IMR-90 (cell line): ENCODE measurements around the gene PDCD2L. TPM values are rescaled to one million over a fixed set of nuclear protein-coding genes. Genes with fewer than 3 reads are reported as not detected.

Source experiments
- ATAC-seq: fragments of 200-7000 bp; cut with Tn5 transposase; 2 replicates; pipeline ENCODE4 v1.9.1; 2020; ENCODE audit warnings: low read depth, mild to moderate bottlenecking, moderate library complexity
- BruUV-seq: library from RNA; stranded (reverse); fragments of 400-500 nt; replicated peaks from 2 replicates; lab custom pipeline; 2021; lab: Mats Ljungman, UMichigan
- CTCF ChIA-PET: fragments of 300-600 bp; formaldehyde crosslinking; extraction: SDS; loops from one replicate; lab custom pipeline; 2021; ENCODE audit warnings: antibody characterized with exemption; lab: Yijun Ruan, JAX
- POLR2A ChIA-PET: fragments of 300-600 bp; sonication (Branson Sonifier 250); formaldehyde crosslinking; loops from one replicate; lab custom pipeline; 2022; ENCODE audit warnings: antibody characterized with exemption; ENCODE audit not compliant: unreplicated experiment; lab: Charles Lee
- DNase-seq: peaks from one replicate; pipeline ENCODE4 v3.0.0; 2013
- H2AFZ ChIP-seq: replicated peaks from 2 replicates; pipeline ENCODE3; 2013; ENCODE audit warnings: low read length, mild to moderate bottlenecking; ENCODE audit not compliant: poor library complexity
- H2AK5ac ChIP-seq: 2 replicates; pipeline ENCODE4 v1.6.1; 2013; ENCODE audit warnings: low read depth, low read length, inconsistent platforms
- H2AK9ac ChIP-seq: replicated peaks from 2 replicates; pipeline ENCODE3; 2013; ENCODE audit warnings: mild to moderate bottlenecking, low read depth, low read length, moderate library complexity; ENCODE audit not compliant: poor library complexity
- H2BK120ac ChIP-seq: 2 replicates; pipeline ENCODE4 v1.6.1; 2013; ENCODE audit warnings: low read depth, low read length, inconsistent platforms
- H2BK15ac ChIP-seq: 3 replicates; pipeline ENCODE4 v1.6.1; 2013; ENCODE audit warnings: low read depth, low read length, inconsistent platforms
- H2BK20ac ChIP-seq: 2 replicates; pipeline ENCODE4 v1.6.1; 2013; ENCODE audit warnings: low read depth, mild to moderate bottlenecking, inconsistent platforms, low read length, moderate library complexity
- H2BK5ac ChIP-seq: 2 replicates; pipeline ENCODE4 v1.6.1; 2013; ENCODE audit warnings: mild to moderate bottlenecking, low read depth, low read length, inconsistent platforms; ENCODE audit not compliant: poor library complexity, severe bottlenecking
- H3K14ac ChIP-seq: replicated peaks from 2 replicates; pipeline ENCODE4 v1.6.1; 2013; ENCODE audit warnings: low read depth, low read length, inconsistent platforms
- H3K18ac ChIP-seq: 2 replicates; pipeline ENCODE4 v1.6.1; 2013; ENCODE audit warnings: low read depth, low read length, control low read depth
- H3K23ac ChIP-seq: 2 replicates; pipeline ENCODE4 v1.6.1; 2013; ENCODE audit warnings: low read depth, low read length, inconsistent platforms
- H3K27ac ChIP-seq: 2 replicates; pipeline ENCODE4 v1.5.1; 2013; ENCODE audit warnings: mild to moderate bottlenecking, control low read depth, low read length; ENCODE audit not compliant: insufficient read depth
- H3K27me3 ChIP-seq: 2 replicates; pipeline ENCODE4 v1.6.1; 2013; ENCODE audit warnings: low read length; ENCODE audit not compliant: control insufficient read depth, insufficient read depth
- H3K36me3 ChIP-seq: 2 replicates; pipeline ENCODE4 v1.6.1; 2013; ENCODE audit warnings: low read length, mixed read lengths; ENCODE audit not compliant: control insufficient read depth, insufficient read depth
- H3K4ac ChIP-seq: 2 replicates; pipeline ENCODE4 v1.6.1; 2013; ENCODE audit warnings: low read depth, low read length, inconsistent platforms
- H3K4me1 ChIP-seq: 2 replicates; pipeline ENCODE4 v1.6.1; 2013; ENCODE audit warnings: low read length, mixed read lengths; ENCODE audit not compliant: control insufficient read depth, insufficient read depth
- H3K4me2 ChIP-seq: 2 replicates; pipeline ENCODE4 v1.6.1; 2013; ENCODE audit warnings: low read depth, mild to moderate bottlenecking, control low read depth, low read length, moderate library complexity
- H3K4me3 ChIP-seq: 2 replicates; pipeline ENCODE4 v1.5.1; 2013; ENCODE audit warnings: low read depth, mild to moderate bottlenecking, control low read depth, low read length, moderate library complexity; ENCODE audit not compliant: insufficient read depth
- H3K56ac ChIP-seq: 2 replicates; pipeline ENCODE4 v1.6.1; 2013; ENCODE audit warnings: low read length, inconsistent platforms; ENCODE audit not compliant: insufficient read depth; ENCODE audit errors: extremely low read depth
- H3K79me1 ChIP-seq, 2 experiments: 2 replicates each; pipeline ENCODE4 v1.6.1; 2013; ENCODE audit warnings: low read length in 2 of 2, inconsistent platforms in 1 of 2, low read depth in 1 of 2
- H3K9ac ChIP-seq: 2 replicates; pipeline ENCODE4 v1.6.1; 2013; ENCODE audit warnings: low read depth, low read length, control low read depth
- H3K9me1 ChIP-seq: 2 replicates; pipeline ENCODE4 v1.6.1; 2013; ENCODE audit warnings: low read length, inconsistent platforms; ENCODE audit not compliant: insufficient read depth
- H3K9me3 ChIP-seq: 2 replicates; pipeline ENCODE4 v1.6.1; 2013; ENCODE audit warnings: low read length; ENCODE audit not compliant: control insufficient read depth, insufficient read depth
- H4K20me1 ChIP-seq: 2 replicates; pipeline ENCODE4 v1.6.1; 2013; ENCODE audit warnings: low read length, inconsistent platforms; ENCODE audit not compliant: insufficient read depth
- H4K5ac ChIP-seq: 2 replicates; pipeline ENCODE4 v1.6.1; 2013; ENCODE audit warnings: mild to moderate bottlenecking, low read depth, low read length, control low read depth
- H4K8ac ChIP-seq, 2 experiments: 2 replicates each; pipeline ENCODE4 v1.6.1; 2013; ENCODE audit warnings: low read depth in 2 of 2, low read length in 2 of 2, control low read depth in 1 of 2, inconsistent platforms in 1 of 2
- H4K91ac ChIP-seq: 2 replicates; pipeline ENCODE4 v1.6.1; 2013; ENCODE audit warnings: low read depth, low read length, inconsistent platforms; ENCODE audit not compliant: insufficient read depth
- BHLHE40 ChIP-seq: fragments of 150-350 bp; IDR thresholded peaks from 2 replicates; pipeline ENCODE4 v1.6.1; 2016; ENCODE audit warnings: mild to moderate bottlenecking, low read depth, low read length
- FOS ChIP-seq: fragments of 150-350 bp; IDR thresholded peaks from 2 replicates; pipeline ENCODE4 v1.6.1; 2016; ENCODE audit warnings: low read depth, low read length
- MAFK ChIP-seq: IDR thresholded peaks from 2 replicates; pipeline ENCODE4 v1.6.1; 2012; ENCODE audit warnings: low read depth, low read length, improper control_type of control experiment
- MXI1 ChIP-seq: IDR thresholded peaks from 2 replicates; pipeline ENCODE4 v1.6.1; 2012; ENCODE audit warnings: low read depth, mild to moderate bottlenecking, low read length, moderate library complexity, borderline replicate concordance
- NFE2L2 ChIP-seq: fragments of 150-350 bp; IDR thresholded peaks from 2 replicates; pipeline ENCODE4 v1.6.1; 2016; ENCODE audit warnings: low read depth, mild to moderate bottlenecking, low read length
- POLR2A ChIP-seq: IDR thresholded peaks from 2 replicates; pipeline ENCODE4 v1.6.1; 2012; ENCODE audit warnings: mild to moderate bottlenecking, low read depth, low read length
- RFX5 ChIP-seq: IDR thresholded peaks from 2 replicates; pipeline ENCODE4 v1.8.0; 2012; ENCODE audit warnings: low read depth, mild to moderate bottlenecking, low read length, moderate library complexity
- SMC3 ChIP-seq: fragments of 150-350 bp; IDR thresholded peaks from 2 replicates; pipeline ENCODE4 v1.6.1; 2016; ENCODE audit warnings: low read depth, mild to moderate bottlenecking, antibody characterized with exemption, low read length, moderate library complexity
- WGBS, 2 experiments: methylation state at CpG; one replicate each; pipeline versions ENCODE4 v1.1.5 to v1.1.7; 2013; ENCODE audit warnings: missing lambda C conversion rate in 2 of 2; ENCODE audit not compliant: insufficient read length in 1 of 2; ENCODE audit errors: extremely low coverage in 2 of 2; 5-methylcytosine and 5-hydroxymethylcytosine counted together
- dilution Hi-C: fragments of 300-500 bp; cut with HindIII; formaldehyde crosslinking; loops from one replicate; pipeline ENCODE4 v1.14.3; 2018; ENCODE audit warnings: low sequenced_read_pairs; ENCODE audit not compliant: unreplicated experiment
- in situ Hi-C: fragments of 300-500 bp; cut with MboI; formaldehyde crosslinking; loops from 3 replicates; pipeline ENCODE4 v1.14.3; 2019; ENCODE audit warnings: low sequenced_read_pairs, inconsistent platforms, mixed read lengths
- intact Hi-C: fragments of 100-400 bp; cut with micrococcal nuclease; formaldehyde crosslinking; loops from 2 replicates; pipeline ENCODE4 v1.10.0; 2022
- polyA plus RNA-seq, 3 experiments: library from polyadenylated mRNA; depleted of rRNA; stranded (reverse); fragments of >200 nt; gene quantifications; 2 replicates each; pipeline ENCODE4 v1.2.3, GENCODE V29; 2012; ENCODE audit warnings: low replicate concordance in 1 of 3
- total RNA-seq: library from RNA; depleted of rRNA; stranded (reverse); fragments of >200 nt; gene quantifications from 2 replicates; pipeline ENCODE4 v1.2.3, GENCODE V29; 2012
- TF ChIP-seq, protein P1 (sequence below): fragments of 150-350 bp; IDR thresholded peaks from 2 replicates; pipeline ENCODE4 v1.6.1; 2016; ENCODE audit warnings: low read depth, mild to moderate bottlenecking, low read length, moderate library complexity, borderline replicate concordance
- TF ChIP-seq, protein P2 (sequence below): conservative IDR thresholded peaks from 2 replicates; pipeline ENCODE4 v1.5.1; 2012; ENCODE audit warnings: mild to moderate bottlenecking, low read depth, low read length, improper control_type of control experiment
- TF ChIP-seq, protein P3 (sequence below): fragments of 150-350 bp; IDR thresholded peaks from 2 replicates; pipeline ENCODE4 v1.6.1; 2017; ENCODE audit warnings: mild to moderate bottlenecking, antibody characterized with exemption, low read length, low read depth

The PDCD2L gene
- total and polyA plus RNA-seq, 2 of the 4 experiments (the other 2 are of a cell fraction) = 10.6 to 13.0 TPM

DNA sequence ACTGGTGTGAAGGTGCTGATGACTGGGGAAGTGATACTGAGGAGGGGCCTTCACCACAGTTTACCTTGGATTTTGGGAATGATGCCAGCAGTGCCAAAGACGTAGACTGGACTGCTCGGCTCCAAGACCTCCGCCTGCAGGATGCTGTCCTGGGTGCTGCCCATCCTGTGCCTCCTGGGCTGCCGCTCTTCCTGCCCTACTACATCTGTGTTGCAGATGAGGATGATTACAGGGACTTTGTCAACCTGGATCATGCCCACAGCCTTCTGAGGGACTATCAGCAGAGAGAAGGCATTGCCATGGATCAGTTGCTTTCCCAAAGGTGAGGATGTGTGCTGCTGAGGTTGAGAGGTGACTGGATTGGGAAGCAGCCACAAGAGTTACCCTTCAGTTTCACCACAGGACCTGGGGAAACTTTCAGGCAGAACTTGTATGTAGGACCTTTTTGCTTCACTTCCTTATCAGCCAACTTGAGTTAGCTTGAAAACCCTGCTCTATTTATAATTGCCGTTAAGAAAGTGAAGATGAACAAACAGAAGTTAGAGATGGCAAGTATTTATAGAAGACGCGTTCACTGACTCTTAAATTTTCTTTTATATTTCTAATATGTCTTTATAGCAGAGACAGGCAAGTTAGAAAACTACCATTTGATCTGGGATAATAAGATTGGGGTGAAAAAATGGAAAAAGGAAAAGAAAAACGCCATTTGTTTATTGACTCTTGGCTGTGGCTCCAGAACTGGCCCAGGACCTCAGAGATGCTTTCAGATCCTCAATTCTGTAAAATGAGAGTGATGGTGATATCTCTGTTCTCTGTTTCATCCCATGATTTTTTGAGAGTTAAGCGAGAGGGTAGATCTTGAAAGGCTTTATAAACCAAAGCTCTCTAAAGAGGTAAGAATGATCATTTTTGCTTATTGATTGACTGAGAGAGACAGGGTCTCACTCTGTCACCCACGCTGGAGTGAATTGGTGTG is 5.3 kb downstream of the PDCD2L start:
- no CpG with 5 or more reads among the region's 10 CpGs for WGBS, 2 experiments
- Histone ChIP-seq H4K91ac (no peak overlapping the region), H3K79me1 (peaks cover 3 to 9% of the 10 kb centered on the region in 2 experiments; a peak in 3 of 4 replicates), H3K4ac (no peak overlapping the region), H3K9me1 (no peaks in the 10 kb centered on the region), H2BK15ac (no peak overlapping the region), H4K8ac (no peak overlapping the region), H4K20me1 (no peaks in the 10 kb centered on the region; the same call in 1 of the 2 replicates), H3K4me3 (no peak overlapping the region), H3K9ac (no peak overlapping the region), H3K14ac (no peak overlapping the region), H3K18ac (no peak overlapping the region), H2AK9ac (no peak overlapping the region), H3K23ac (no peak overlapping the region), H3K56ac (no peak overlapping the region), H4K5ac (no peak overlapping the region), H3K27me3 (no peaks in the 10 kb centered on the region), H2BK20ac (no peak overlapping the region), H3K36me3 (peaks cover 15% of the 10 kb centered on the region), H3K27ac (no peak overlapping the region), H3K9me3 (no peaks in the 10 kb centered on the region), H2AFZ (no peak overlapping the region), H2AK5ac (no peak overlapping the region), H2BK120ac (no peak overlapping the region), H3K4me2 (no peak overlapping the region), H2BK5ac (no peak overlapping the region), H3K4me1 (peaks cover 2% of the 10 kb centered on the region; the same call in 1 of the 2 replicates)
- intact Hi-C loops (no loop called here), in situ Hi-C loops (no loop called here), dilution Hi-C loops (no loop called here)
- no peak for ATAC-seq
- ChIA-PET POLR2A (interaction anchor here (0.5 kb wide), 1 partner anchor 79 kb away, joined by 7 read pairs; no protein-coding TSS in a partner anchor), CTCF (no interaction called here)
- DNase-seq = no peak
- no peak for TF ChIP-seq FOS
- TF ChIP-seq NFE2L2 = no peak
- TF ChIP-seq, protein P1, sequence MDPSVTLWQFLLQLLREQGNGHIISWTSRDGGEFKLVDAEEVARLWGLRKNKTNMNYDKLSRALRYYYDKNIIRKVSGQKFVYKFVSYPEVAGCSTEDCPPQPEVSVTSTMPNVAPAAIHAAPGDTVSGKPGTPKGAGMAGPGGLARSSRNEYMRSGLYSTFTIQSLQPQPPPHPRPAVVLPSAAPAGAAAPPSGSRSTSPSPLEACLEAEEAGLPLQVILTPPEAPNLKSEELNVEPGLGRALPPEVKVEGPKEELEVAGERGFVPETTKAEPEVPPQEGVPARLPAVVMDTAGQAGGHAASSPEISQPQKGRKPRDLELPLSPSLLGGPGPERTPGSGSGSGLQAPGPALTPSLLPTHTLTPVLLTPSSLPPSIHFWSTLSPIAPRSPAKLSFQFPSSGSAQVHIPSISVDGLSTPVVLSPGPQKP = no peak
- no peak for TF ChIP-seq SMC3
- TF ChIP-seq, protein P2, sequence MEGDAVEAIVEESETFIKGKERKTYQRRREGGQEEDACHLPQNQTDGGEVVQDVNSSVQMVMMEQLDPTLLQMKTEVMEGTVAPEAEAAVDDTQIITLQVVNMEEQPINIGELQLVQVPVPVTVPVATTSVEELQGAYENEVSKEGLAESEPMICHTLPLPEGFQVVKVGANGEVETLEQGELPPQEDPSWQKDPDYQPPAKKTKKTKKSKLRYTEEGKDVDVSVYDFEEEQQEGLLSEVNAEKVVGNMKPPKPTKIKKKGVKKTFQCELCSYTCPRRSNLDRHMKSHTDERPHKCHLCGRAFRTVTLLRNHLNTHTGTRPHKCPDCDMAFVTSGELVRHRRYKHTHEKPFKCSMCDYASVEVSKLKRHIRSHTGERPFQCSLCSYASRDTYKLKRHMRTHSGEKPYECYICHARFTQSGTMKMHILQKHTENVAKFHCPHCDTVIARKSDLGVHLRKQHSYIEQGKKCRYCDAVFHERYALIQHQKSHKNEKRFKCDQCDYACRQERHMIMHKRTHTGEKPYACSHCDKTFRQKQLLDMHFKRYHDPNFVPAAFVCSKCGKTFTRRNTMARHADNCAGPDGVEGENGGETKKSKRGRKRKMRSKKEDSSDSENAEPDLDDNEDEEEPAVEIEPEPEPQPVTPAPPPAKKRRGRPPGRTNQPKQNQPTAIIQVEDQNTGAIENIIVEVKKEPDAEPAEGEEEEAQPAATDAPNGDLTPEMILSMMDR = no peak
- no peak for TF ChIP-seq BHLHE40
- TF ChIP-seq, protein P3, sequence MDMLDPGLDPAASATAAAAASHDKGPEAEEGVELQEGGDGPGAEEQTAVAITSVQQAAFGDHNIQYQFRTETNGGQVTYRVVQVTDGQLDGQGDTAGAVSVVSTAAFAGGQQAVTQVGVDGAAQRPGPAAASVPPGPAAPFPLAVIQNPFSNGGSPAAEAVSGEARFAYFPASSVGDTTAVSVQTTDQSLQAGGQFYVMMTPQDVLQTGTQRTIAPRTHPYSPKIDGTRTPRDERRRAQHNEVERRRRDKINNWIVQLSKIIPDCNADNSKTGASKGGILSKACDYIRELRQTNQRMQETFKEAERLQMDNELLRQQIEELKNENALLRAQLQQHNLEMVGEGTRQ = no peak
- TF ChIP-seq POLR2A = no peak
- TF ChIP-seq RFX5 = no peak
- TF ChIP-seq MAFK = no peak
- TF ChIP-seq MXI1 = no peak
- no TSS peak for BruUV-seq
